KMS-11 (cell line): ENCODE results near the gene KRTAP10-6.

ENCODE experiments used
- H2AFZ ChIP-seq: fragments of 200-600 bp; sonication (generic); 2 replicates; pipeline ENCODE4 v1.6.1; 2016; ENCODE audit warnings: antibody characterized with exemption, mixed run types, low read depth
- H3K27ac ChIP-seq: fragments of 200-600 bp; sonication (generic); 2 replicates; pipeline ENCODE4 v1.6.1; 2016; ENCODE audit warnings: mild to moderate bottlenecking, mixed run types
- H3K27me3 ChIP-seq: fragments of 200-600 bp; sonication (generic); 2 replicates; pipeline ENCODE4 v1.6.1; 2017; ENCODE audit warnings: mild to moderate bottlenecking, low read depth, mixed run types, moderate library complexity; ENCODE audit not compliant: insufficient read depth
- H3K36me3 ChIP-seq: fragments of 200-600 bp; sonication (generic); 2 replicates; pipeline ENCODE4 v1.6.1; 2017; ENCODE audit warnings: mild to moderate bottlenecking, mixed run types; ENCODE audit not compliant: insufficient read depth
- H3K4me1 ChIP-seq: fragments of 200-600 bp; sonication (generic); 2 replicates; pipeline ENCODE4 v1.6.1; 2016; ENCODE audit warnings: mild to moderate bottlenecking, low read depth, mixed run types; ENCODE audit not compliant: poor library complexity, severe bottlenecking
- H3K4me2 ChIP-seq: fragments of 200-600 bp; sonication (generic); 2 replicates; pipeline ENCODE4 v1.7.0; 2016; ENCODE audit warnings: mild to moderate bottlenecking, mixed run types
- H3K4me3 ChIP-seq: fragments of 200-600 bp; sonication (generic); IDR thresholded peaks from 2 replicates; pipeline ENCODE4 v1.6.1; 2017; ENCODE audit warnings: low read depth, low read length, mixed read lengths; ENCODE audit not compliant: insufficient read depth
- H3K79me2 ChIP-seq: fragments of 200-600 bp; sonication (generic); 2 replicates; pipeline ENCODE4 v1.6.1; 2016; ENCODE audit warnings: low read depth, mixed run types; ENCODE audit not compliant: insufficient read depth
- H3K9ac ChIP-seq: fragments of 200-600 bp; sonication (generic); 2 replicates; pipeline ENCODE4 v1.6.1; 2016; ENCODE audit warnings: mild to moderate bottlenecking, mixed run types
- H4K20me1 ChIP-seq: fragments of 200-600 bp; sonication (generic); 2 replicates; pipeline ENCODE4 v1.6.1; 2016; ENCODE audit warnings: mild to moderate bottlenecking, mixed run types; ENCODE audit not compliant: insufficient read depth
- TF ChIP-seq, protein P1 (sequence below): fragments of 200-600 bp; sonication (generic); conservative IDR thresholded peaks from 2 replicates; pipeline ENCODE4 v1.6.1; 2017; ENCODE audit warnings: low read depth, mild to moderate bottlenecking, antibody characterized with exemption, low read length, moderate library complexity, mixed read lengths

The KRTAP10-6 gene

DNA sequence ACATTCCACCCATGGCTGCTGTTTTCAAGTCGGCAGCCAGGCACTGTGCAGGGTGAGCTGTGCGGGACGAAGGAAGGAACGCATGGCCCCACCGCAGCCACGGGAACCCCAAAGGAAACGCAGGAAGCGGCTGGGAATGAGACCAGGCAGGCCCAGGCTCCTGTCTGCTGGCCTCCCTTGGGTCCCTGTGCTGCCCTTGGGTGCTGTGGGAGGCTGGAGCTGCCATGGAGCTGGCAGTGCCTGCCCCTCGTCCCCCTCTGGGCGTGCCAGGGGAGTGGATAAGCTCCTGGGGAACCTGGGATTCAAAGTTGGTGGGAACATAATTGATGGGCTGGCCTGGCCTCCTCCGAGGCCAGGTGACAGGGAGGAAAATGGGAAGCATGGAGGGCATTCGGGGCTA, 24.0 kb downstream of the KRTAP10-6 start:
- Histone ChIP-seq H3K79me2 (no peaks in the 10 kb centered on the region), H2AFZ (no peak overlapping the region), H3K9ac (no peak overlapping the region), H3K4me3 (no peak overlapping the region), H3K4me1 (no peaks in the 10 kb centered on the region), H3K27me3 (peaks cover 54% of the 10 kb centered on the region), H4K20me1 (no peaks in the 10 kb centered on the region), H3K27ac (no peak overlapping the region), H3K4me2 (no peak overlapping the region), H3K36me3 (no peaks in the 10 kb centered on the region)
- TF ChIP-seq, protein P1, sequence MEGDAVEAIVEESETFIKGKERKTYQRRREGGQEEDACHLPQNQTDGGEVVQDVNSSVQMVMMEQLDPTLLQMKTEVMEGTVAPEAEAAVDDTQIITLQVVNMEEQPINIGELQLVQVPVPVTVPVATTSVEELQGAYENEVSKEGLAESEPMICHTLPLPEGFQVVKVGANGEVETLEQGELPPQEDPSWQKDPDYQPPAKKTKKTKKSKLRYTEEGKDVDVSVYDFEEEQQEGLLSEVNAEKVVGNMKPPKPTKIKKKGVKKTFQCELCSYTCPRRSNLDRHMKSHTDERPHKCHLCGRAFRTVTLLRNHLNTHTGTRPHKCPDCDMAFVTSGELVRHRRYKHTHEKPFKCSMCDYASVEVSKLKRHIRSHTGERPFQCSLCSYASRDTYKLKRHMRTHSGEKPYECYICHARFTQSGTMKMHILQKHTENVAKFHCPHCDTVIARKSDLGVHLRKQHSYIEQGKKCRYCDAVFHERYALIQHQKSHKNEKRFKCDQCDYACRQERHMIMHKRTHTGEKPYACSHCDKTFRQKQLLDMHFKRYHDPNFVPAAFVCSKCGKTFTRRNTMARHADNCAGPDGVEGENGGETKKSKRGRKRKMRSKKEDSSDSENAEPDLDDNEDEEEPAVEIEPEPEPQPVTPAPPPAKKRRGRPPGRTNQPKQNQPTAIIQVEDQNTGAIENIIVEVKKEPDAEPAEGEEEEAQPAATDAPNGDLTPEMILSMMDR, result no peak

DNA sequence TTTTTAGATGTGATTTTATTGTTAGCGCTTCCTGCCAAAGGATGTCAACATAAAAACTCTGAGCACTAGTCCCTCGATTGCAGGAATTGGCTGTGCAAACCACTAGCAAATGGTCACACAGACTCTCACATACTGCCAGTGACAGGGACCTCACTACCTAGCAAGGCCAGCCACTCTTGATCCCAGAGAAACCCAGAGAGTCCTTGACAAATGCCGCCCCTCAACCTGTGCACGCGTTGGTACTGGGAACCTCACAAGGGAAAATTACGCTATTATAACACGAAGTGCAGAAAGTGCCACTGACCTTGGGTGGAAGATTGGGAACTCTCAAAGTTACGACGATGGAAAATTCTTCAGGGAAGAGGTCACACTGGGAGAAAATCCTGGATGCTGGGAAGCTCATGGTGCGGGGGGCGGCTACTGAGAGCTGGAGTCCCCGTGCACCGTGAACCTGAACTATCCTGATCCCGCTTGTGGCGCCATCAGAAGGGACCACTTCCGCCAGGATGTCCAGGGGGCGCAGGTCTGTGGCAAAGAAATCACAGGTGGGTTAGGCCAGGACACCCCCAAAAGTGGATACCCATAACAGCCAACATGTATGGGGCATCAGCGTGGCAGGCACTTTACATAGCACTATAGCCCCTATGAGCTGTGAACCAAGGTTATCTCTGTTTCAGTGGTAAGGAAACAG, 24.7 kb downstream of the KRTAP10-6 start:
- H3K27ac ChIP-seq, result no peak overlapping the region
- H3K79me2 ChIP-seq, result no peaks in the 10 kb centered on the region
- H3K4me2 ChIP-seq, result no peak overlapping the region
- TF ChIP-seq, protein P1, result no peak
- H4K20me1 ChIP-seq, result no peaks in the 10 kb centered on the region
- no peak overlapping the region for H3K4me3 ChIP-seq
- H2AFZ ChIP-seq, result no peak overlapping the region
- H3K36me3 ChIP-seq, result no peaks in the 10 kb centered on the region
- H3K9ac ChIP-seq, result no peak overlapping the region
- H3K4me1 ChIP-seq, result no peaks in the 10 kb centered on the region
- peaks cover 48% of the 10 kb centered on the region for H3K27me3 ChIP-seq

DNA sequence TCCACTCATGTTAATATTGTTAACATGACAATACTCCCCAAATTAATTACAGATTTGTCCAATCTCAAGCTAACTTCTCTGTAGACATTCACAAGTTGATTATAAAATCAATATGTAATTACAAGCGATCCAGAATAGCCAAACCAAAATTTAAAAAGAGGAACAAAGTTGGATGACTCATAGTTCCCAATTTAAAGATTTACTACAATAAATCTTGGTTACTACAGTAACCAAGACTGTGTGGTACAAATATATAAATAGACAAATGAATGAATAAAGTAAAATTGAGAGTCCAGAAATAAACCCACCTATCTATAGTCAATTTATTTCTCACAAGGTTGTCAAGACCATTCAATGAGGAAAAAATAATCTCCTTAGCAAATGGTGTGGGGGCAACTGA, 25.9 kb downstream of the KRTAP10-6 start:
- TF ChIP-seq, protein P1, result no peak
- Histone ChIP-seq H2AFZ (no peak overlapping the region), H3K27ac (no peak overlapping the region), H3K27me3 (peaks cover 37% of the 10 kb centered on the region), H4K20me1 (no peaks in the 10 kb centered on the region), H3K9ac (no peak overlapping the region), H3K4me3 (no peak overlapping the region), H3K4me2 (no peak overlapping the region), H3K79me2 (no peaks in the 10 kb centered on the region), H3K4me1 (no peaks in the 10 kb centered on the region), H3K36me3 (no peaks in the 10 kb centered on the region)

- H3K27me3 ChIP-seq, result peaks cover 34% of the 10 kb centered on the region; the same call in 1 of the 2 replicates
- H4K20me1 ChIP-seq, result no peaks in the 10 kb centered on the region
- no peak overlapping the region for H3K9ac ChIP-seq
- TF ChIP-seq, protein P1, result no peak
- no peaks in the 10 kb centered on the region for H3K79me2 ChIP-seq
- no peak overlapping the region for H3K4me2 ChIP-seq
- no peak overlapping the region for H3K4me3 ChIP-seq
- no peaks in the 10 kb centered on the region for H3K4me1 ChIP-seq
- no peak overlapping the region for H3K27ac ChIP-seq
- no peaks in the 10 kb centered on the region for H3K36me3 ChIP-seq
- no peak overlapping the region for H2AFZ ChIP-seq
Measured at GRCh38 chr21:44564886-44565598, 27.3 kb downstream of the KRTAP10-6 start.
